HL-60 (cell line): ENCODE measurements around the gene SLIT1.

Experiments
- DNase-seq, 2 experiments: peaks; one replicate each; pipeline ENCODE4 v3.0.0-alpha.2; 2010 to 2020; ENCODE audit warnings: low read depth in 1 of 2, low spot score in 1 of 2
- H3K27ac ChIP-seq: fragments of 250-450 bp; sonication (Bioruptor Pico); replicated peaks from 2 replicates; pipeline ENCODE4 v1.5.1; 2020; ENCODE audit warnings: mild to moderate bottlenecking, moderate library complexity
- H3K27me3 ChIP-seq: fragments of 250-450 bp; sonication (Bioruptor Pico); 2 replicates; pipeline ENCODE4 v1.5.1; 2021; ENCODE audit warnings: mild to moderate bottlenecking, moderate library complexity; ENCODE audit not compliant: insufficient read depth, poor library complexity, severe bottlenecking
- H3K4me3 ChIP-seq: replicated peaks from 2 replicates; pipeline ENCODE4 v1.5.1; 2011; ENCODE audit warnings: mild to moderate bottlenecking, control low read depth, low read length; ENCODE audit not compliant: insufficient read depth
- CTCF ChIP-seq: IDR thresholded peaks from one replicate; pipeline ENCODE4 v1.5.1; 2011; ENCODE audit warnings: low read length, control low read depth, inconsistent platforms; ENCODE audit not compliant: insufficient read depth
- GABPA ChIP-seq: IDR thresholded peaks from 2 replicates; pipeline ENCODE4 v1.6.1; 2012; ENCODE audit warnings: low read depth
- POLR2AphosphoS5 ChIP-seq: IDR thresholded peaks from 2 replicates; pipeline ENCODE4 v1.6.1; 2012; ENCODE audit warnings: low read depth
- REST ChIP-seq: IDR thresholded peaks from 2 replicates; pipeline ENCODE4 v1.6.1; 2012; ENCODE audit warnings: low read depth; ENCODE audit not compliant: insufficient replicate concordance
- SPI1 ChIP-seq: IDR thresholded peaks from 2 replicates; pipeline ENCODE4 v1.6.1; 2012; ENCODE audit warnings: low read depth, mild to moderate bottlenecking, borderline replicate concordance

SLIT1 gene

GRCh38 chr10:97017474-97017903 is 168.3 kb downstream of the SLIT1 start:
- H3K27me3 ChIP-seq: no peaks in the 10 kb centered on the region
- TF ChIP-seq CTCF: no peak
- no peak for TF ChIP-seq SPI1
- TF ChIP-seq REST: no peak
- TF ChIP-seq GABPA: no peak
- TF ChIP-seq POLR2AphosphoS5: no peak
- no peak for DNase-seq
- H3K27ac ChIP-seq: no peak overlapping the region
- H3K4me3 ChIP-seq: no peak overlapping the region

DNA sequence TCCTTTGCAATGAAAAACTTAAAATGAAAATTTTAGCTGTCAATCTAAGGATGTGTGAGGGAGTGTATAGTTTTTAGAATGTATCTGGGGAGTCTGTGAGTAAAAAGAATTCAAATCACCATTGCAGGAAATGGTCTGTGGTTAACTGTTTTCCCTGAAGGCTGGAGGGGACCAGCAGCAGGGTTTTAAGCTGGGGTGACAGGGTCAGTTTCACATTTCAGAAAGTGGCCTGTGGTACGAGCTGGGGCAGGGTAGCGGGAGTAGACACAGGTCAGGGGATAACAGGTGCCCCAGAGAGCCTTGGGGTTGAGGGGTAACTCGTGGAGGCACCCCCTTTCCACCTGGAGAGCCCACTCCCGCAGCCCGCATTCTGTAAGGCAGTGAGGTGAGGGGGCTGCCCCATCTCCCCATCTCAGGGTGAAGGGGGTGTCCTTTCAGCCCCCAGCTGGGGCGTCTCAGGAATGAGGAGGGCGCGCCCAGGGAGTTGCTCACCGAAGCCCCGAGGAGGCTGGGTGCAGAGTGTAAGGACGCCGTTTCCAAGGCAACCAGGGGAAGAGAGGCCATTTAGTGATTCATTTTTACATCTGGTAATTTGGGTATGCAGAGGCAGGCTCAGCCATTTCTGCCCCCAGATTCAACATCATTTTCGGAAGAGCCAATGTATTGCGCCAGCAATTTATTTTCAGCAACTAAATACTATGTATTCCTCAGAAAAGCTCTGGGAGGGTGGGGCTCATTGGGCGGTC is 168.9 kb downstream of the SLIT1 start:
- H3K4me3 ChIP-seq: no peak overlapping the region

More for the DNA sequence above, 168.9 kb downstream of the SLIT1 start:
- H3K27me3 ChIP-seq: no peaks in the 10 kb centered on the region
- H3K27ac ChIP-seq: no peak overlapping the region
- TF ChIP-seq REST: no peak
- TF ChIP-seq POLR2AphosphoS5: no peak
- TF ChIP-seq SPI1: no peak
- TF ChIP-seq GABPA: no peak
- no peak for TF ChIP-seq CTCF
- DNase-seq: no peak
